ENCODE data around the gene OTULINL. TPM values are rescaled to one million over a fixed set of nuclear protein-coding genes. Genes with fewer than 3 reads are reported as not detected.

Gene OTULINL
- 4.9 and 10.6 TPM in 2 replicates for total RNA-seq (ENCODE audit: low replicate concordance)

GRCh38 chr5:14581106-14581890 is at the start of gene OTULINL:
Gene OTULINL, plus strand, starts transcription at chr5:14581792. Its CDS starts 103 bp downstream, at chr5:14581895.
- Histone ChIP-seq H2AFZ (replicated peaks) (peak within 1 kb of the TSS; percentile 98), H3K9me3 (ENCODE audit: low read depth) (no peaks in the 10 kb centered on the region), H4K20me1 (ENCODE audit: low read depth) (no peaks in the 10 kb centered on the region), H3K79me2 (ENCODE audit: low read depth) (no peaks in the 10 kb centered on the region), H3K4me3 (peak within 1 kb of the TSS; percentile 82), H3K4me2 (peak within 1 kb of the TSS; percentile 96), H3K36me3 (no peaks in the 10 kb centered on the region), H3K27ac (no peak within 1 kb of the TSS), H3F3A (ENCODE audit: low read depth) (peaks cover 6% of the 10 kb centered on the region), H3K27me3 (peaks cover 52% of the 10 kb centered on the region), H3K9ac (no peak within 1 kb of the TSS), H3K4me1 (peaks cover 5% of the 10 kb centered on the region)
- peak; percentile 96 for DNase-seq (ENCODE audit: low spot score)
- Mint-ChIP-seq H3K4me3 (peak within 1 kb of the TSS; percentile 85), H3K27me3 (ENCODE audit: insufficient read depth, low read depth) (peaks cover 21% of the 10 kb centered on the region), H3K9me3 (peaks cover 5% of the 10 kb centered on the region), H3K27ac (no peak within 1 kb of the TSS), H3K36me3 (no peaks in the 10 kb centered on the region), H3K4me1 (peaks cover 7% of the 10 kb centered on the region)
- peak; percentile 40 for TF ChIP-seq EZH2 (IDR thresholded peaks at IDR 0.05)
- TF ChIP-seq EZH2phosphoT487 (IDR thresholded peaks at IDR 0.05) = no peak

DNA sequence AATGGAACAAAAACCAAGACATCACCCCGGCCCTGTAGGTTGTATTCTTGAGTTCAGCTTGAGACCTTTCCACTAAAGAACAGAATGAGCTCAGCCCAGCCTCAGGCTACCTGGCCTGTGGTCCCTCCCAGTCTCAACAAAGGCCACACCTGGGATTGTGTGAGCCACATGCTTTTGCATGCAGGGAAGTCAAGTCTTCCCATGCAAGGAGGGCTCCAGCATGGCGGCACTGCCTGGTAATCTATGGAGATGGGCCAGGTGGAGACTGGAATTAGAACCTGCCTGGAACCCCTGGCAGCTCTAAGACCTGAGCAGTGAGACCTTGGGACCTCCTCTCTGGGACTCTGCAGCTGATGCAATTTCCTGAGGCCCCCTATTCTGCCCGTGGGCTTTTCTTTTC is 49.4 kb upstream of the OTULINL start:
- no peaks in the 10 kb centered on the region for H3K36me3 Mint-ChIP-seq

DNA sequence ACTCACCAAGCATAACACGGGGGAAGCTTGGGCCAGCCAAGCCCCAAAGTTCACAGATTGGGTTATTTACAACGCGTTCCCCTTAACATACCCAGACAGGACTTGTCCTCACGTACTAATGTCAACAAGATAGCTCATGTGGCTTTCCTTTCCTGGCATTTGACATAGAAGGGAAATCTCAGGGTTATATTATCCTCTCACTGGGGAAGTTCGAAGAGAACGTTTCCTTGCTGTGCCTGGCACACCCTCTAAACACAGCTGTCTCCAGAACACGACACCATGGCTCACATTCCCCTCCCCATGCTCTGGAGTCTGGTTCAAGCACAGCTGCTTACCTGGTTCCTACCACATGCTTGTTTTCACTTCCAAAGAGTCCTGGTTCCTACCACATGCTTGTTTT is 46.8 kb upstream of the OTULINL start:
- Histone ChIP-seq H3F3A (ENCODE audit: low read depth) (no peaks in the 10 kb centered on the region), H3K9me3 (ENCODE audit: low read depth) (no peaks in the 10 kb centered on the region), H3K36me3 (no peaks in the 10 kb centered on the region), H3K79me2 (ENCODE audit: low read depth) (no peaks in the 10 kb centered on the region), H3K4me1 (no peaks in the 10 kb centered on the region), H3K27me3 (no peaks in the 10 kb centered on the region), H3K4me3 (no peak overlapping the region), H2AFZ (replicated peaks) (no peak overlapping the region), H3K27ac (no peak overlapping the region), H4K20me1 (ENCODE audit: low read depth) (no peaks in the 10 kb centered on the region), H3K4me2 (no peak overlapping the region), H3K9ac (no peak overlapping the region)
- Mint-ChIP-seq H3K4me1 (peaks cover 4% of the 10 kb centered on the region), H3K36me3 (no peaks in the 10 kb centered on the region), H3K27me3 (ENCODE audit: insufficient read depth, low read depth) (no peaks in the 10 kb centered on the region), H3K9me3 (peaks cover 6% of the 10 kb centered on the region), H3K4me3 (no peak overlapping the region), H3K27ac (no peak overlapping the region)
- DNase-seq (ENCODE audit: low spot score) = no peak
- TF ChIP-seq EZH2phosphoT487 (IDR thresholded peaks at IDR 0.05) (no peak), EZH2 (IDR thresholded peaks at IDR 0.05) (no peak), CTCF (IDR thresholded peaks at IDR 0.05) (no peak)

More for the DNA sequence above, 49.4 kb upstream of the OTULINL start:
- Histone ChIP-seq H3K36me3 (no peaks in the 10 kb centered on the region), H3K9me3 (ENCODE audit: low read depth) (no peaks in the 10 kb centered on the region), H4K20me1 (ENCODE audit: low read depth) (no peaks in the 10 kb centered on the region), H3K79me2 (ENCODE audit: low read depth) (no peaks in the 10 kb centered on the region), H3K27ac (no peak overlapping the region), H3K27me3 (no peaks in the 10 kb centered on the region), H3K4me1 (no peaks in the 10 kb centered on the region), H3F3A (ENCODE audit: low read depth) (no peaks in the 10 kb centered on the region), H3K4me2 (no peak overlapping the region), H3K4me3 (no peak overlapping the region), H2AFZ (replicated peaks) (no peak overlapping the region), H3K9ac (no peak overlapping the region)
- Mint-ChIP-seq H3K9me3 (peaks cover 2% of the 10 kb centered on the region), H3K4me1 (peaks cover 4% of the 10 kb centered on the region), H3K27me3 (ENCODE audit: insufficient read depth, low read depth) (peaks cover 3% of the 10 kb centered on the region), H3K27ac (no peak overlapping the region), H3K4me3 (no peak overlapping the region)
- no peak for DNase-seq (ENCODE audit: low spot score)
- no peak for TF ChIP-seq CTCF (IDR thresholded peaks at IDR 0.05)
- TF ChIP-seq EZH2 (IDR thresholded peaks at IDR 0.05) = no peak
- TF ChIP-seq EZH2phosphoT487 (IDR thresholded peaks at IDR 0.05) = no peak

GRCh38 chr5:14545308-14545707 is 36.3 kb upstream of the OTULINL start:
- Histone ChIP-seq H3K36me3 (no peaks in the 10 kb centered on the region), H3K9me3 (ENCODE audit: low read depth) (no peaks in the 10 kb centered on the region), H3K27ac (no peak overlapping the region), H3K27me3 (no peaks in the 10 kb centered on the region), H3K4me2 (no peak overlapping the region), H3K79me2 (ENCODE audit: low read depth) (no peaks in the 10 kb centered on the region), H2AFZ (replicated peaks) (peak overlapping the region; percentile 2), H4K20me1 (ENCODE audit: low read depth) (no peaks in the 10 kb centered on the region), H3K4me3 (no peak overlapping the region), H3K9ac (no peak overlapping the region), H3F3A (ENCODE audit: low read depth) (no peaks in the 10 kb centered on the region), H3K4me1 (no peaks in the 10 kb centered on the region)
- H3K27ac Mint-ChIP-seq = no peak overlapping the region
- no peak for TF ChIP-seq EZH2 (IDR thresholded peaks at IDR 0.05)
- no peak for TF ChIP-seq EZH2phosphoT487 (IDR thresholded peaks at IDR 0.05)
- no peak for TF ChIP-seq CTCF (IDR thresholded peaks at IDR 0.05)
- H3K36me3 Mint-ChIP-seq = no peaks in the 10 kb centered on the region
- no peak overlapping the region for H3K4me3 Mint-ChIP-seq
- peaks cover 2% of the 10 kb centered on the region for H3K27me3 Mint-ChIP-seq (ENCODE audit: insufficient read depth, low read depth)
- peaks cover 8% of the 10 kb centered on the region for H3K9me3 Mint-ChIP-seq
- DNase-seq (ENCODE audit: low spot score) = no peak
- H3K4me1 Mint-ChIP-seq = no peaks in the 10 kb centered on the region
